GM13977 (cell line): ENCODE results near the gene MLPH.

Experiments
- DNase-seq: peaks from one replicate; pipeline ENCODE4 v3.0.0; 2012; ENCODE audit warnings: low spot score
- CTCF ChIP-seq: IDR thresholded peaks from 2 replicates; pipeline ENCODE4 v1.5.1; 2012; ENCODE audit warnings: mild to moderate bottlenecking, control low read depth; ENCODE audit not compliant: insufficient read depth; ENCODE audit errors: extremely low read depth, missing control alignments
- in situ Hi-C: fragments of 300-500 bp; cut with MboI; formaldehyde crosslinking; loops from one replicate; pipeline ENCODE4 v1.12.0; 2022; ENCODE audit warnings: low sequenced_read_pairs, low pct_unique_long_range_greater_than_20kb, mixed read lengths, inconsistent platforms; ENCODE audit not compliant: unreplicated experiment

MLPH gene

GRCh38 chr2:237575869-237576862, 89.1 kb downstream of the MLPH start:
- no peak for DNase-seq
- in situ Hi-C loops: loop anchor here (10.0 kb wide), 1 partner anchor 71 kb away; no protein-coding TSS in a partner anchor

DNA sequence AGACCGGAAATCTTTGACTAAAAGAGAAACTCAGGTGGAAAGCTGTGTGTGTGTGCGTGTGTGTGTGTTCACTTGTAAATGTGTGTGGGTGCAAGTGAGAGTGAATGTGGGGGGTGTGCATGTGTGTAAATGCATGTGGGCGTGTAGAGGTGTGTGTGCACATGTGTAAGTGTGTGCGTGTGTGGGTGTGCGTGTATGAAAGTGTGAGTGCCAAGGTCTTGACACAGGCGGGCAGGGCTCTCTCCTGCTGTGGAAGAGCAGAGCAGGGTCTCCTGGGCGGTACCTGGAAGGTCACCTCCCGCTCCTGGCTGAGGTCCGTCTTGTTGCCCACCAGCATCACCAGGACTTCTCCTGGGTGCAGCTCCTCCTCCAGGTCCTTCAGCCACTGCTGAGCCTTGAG, 89.9 kb downstream of the MLPH start:
- no peak for TF ChIP-seq CTCF
- DNase-seq: no peak
- in situ Hi-C loops: loop anchor here (10.0 kb wide), 1 partner anchor 72 kb away; no protein-coding TSS in a partner anchor

More at GRCh38 chr2:237575869-237576862, 89.1 kb downstream of the MLPH start:
- no peak for TF ChIP-seq CTCF

DNA sequence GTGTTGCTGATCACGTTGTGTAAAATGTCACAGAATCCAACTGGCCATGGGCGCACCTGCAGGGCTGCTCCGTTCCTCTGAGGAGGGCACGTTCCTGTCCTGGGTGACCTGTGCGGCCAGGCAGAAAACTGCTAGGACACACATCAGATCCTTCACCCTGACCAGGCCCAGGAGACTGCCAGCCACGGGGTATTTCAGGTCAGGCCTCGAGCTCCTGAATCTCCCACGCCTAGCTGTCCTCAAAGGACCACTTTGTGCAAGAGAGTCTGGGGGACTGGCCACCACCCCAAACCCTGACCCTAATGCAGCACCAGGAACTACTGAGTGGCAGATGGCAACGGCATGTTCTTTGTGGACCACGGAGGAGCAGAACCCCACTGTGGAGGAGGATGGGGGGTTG, 90.4 kb downstream of the MLPH start:
- in situ Hi-C loops: loop anchor here (10.0 kb wide), 1 partner anchor 73 kb away; no protein-coding TSS in a partner anchor
- DNase-seq: no peak
- no peak for TF ChIP-seq CTCF

- TF ChIP-seq CTCF: no peak
- in situ Hi-C loops: loop anchor here (10.0 kb wide), 1 partner anchor 73 kb away; no protein-coding TSS in a partner anchor
- DNase-seq: no peak
Measured at GRCh38 chr2:237577956-237578870, 91.2 kb downstream of the MLPH start.

GRCh38 chr2:237581326-237581725, 94.3 kb downstream of the MLPH start:
- no peak for TF ChIP-seq CTCF
- in situ Hi-C loops: no loop called here
- DNase-seq: no peak
